NCI-H226 (cell line): ENCODE data around the gene CRTC3.
"Not testable (repeated sequence)": the region's sequence is repeated elsewhere in the genome, so short reads cannot be mapped to it uniquely, and the experiment has no call there.

ENCODE experiments used
- DNase-seq: peaks from one replicate; pipeline ENCODE4 v3.0.0-alpha.2; 2015

Gene CRTC3

DNA sequence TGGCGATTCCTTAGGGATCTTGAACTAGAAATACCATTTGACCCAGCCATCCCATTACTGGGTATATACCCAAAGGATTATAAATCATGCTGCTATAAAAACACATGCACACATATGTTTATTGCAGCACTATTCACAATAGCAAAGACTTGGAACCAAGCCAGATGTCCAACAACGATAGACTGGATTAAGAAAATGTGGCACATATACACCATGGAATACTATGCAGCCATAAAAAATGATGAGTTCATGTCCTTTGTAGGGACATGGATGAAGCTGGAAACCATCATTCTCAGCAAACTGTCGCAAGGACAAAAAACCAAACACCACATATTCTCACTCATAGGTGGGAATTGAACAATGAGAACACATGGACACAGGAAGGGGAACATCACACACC is 107.3 kb downstream of the CRTC3 start:
- not testable (repeated sequence) for DNase-seq

- DNase-seq: no peak
Measured at GRCh38 chr15:90637693-90638092, 108.0 kb downstream of the CRTC3 start.

DNA sequence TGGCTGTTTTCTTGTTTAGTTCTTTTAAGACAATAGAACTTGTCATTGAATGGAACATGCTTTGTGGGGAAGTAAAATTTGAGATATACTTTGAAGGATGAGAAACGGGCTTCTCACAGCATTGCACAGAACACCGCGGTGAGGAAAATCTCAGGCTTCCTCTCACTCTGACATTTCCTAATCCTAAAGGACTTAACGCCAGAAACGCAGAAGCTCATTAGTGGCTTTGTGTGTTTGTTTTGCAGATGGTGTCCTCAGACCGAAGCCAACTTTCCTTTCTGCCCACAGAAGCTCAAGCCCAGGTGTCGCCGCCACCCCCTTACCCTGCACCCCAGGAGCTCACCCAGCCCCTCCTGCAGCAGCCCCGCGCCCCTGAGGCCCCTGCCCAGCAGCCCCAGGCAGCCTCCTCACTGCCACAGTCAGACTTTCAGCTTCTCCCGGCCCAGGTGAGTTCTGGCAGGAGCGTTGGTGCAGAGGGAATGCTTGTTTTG is 108.5 kb downstream of the CRTC3 start:
- DNase-seq: no peak

DNA sequence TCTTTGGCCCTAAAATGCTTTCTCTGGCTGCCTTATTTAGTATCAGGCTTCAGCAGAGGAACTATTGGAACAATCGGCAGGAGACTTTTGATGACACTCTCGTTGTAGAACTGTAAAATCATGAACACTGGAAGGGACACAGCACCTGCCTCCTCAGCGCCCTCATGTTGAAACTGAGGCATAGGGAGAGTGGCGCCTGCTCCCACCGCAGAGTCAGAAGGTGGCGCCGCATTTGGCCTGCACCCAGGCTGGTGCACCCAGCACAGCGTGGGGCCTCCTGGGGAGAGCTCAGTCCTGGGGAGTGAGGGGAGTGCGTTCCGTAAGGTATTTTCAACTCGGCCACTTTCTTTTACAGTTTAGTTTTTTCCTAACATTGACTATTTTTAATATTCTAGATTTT is 109.2 kb downstream of the CRTC3 start:
- DNase-seq: no peak

DNA sequence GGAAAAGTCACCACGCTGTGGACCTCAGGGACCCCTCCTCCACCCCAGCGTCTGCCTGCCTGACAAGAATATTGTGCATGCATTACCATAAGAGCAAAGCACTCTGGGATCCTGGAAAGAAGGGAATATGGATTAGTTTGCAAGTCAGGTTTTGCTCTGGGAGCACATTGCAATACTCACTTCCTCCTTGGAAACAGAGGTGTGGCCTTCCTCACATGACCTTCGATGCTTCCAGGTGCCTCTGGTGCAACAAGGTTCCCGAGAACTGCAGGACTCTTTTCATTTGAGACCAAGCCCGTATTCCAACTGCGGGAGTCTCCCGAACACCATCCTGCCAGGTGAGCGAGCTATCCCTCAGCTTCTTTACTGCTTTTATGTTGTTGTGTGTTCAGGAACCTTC is 111.1 kb downstream of the CRTC3 start:
- DNase-seq: no peak

GRCh38 chr15:90641581-90642463 is 112.1 kb downstream of the CRTC3 start:
- DNase-seq: no peak

- no peak for DNase-seq
Measured at GRCh38 chr15:90642464-90643300, 113.0 kb downstream of the CRTC3 start.

DNA sequence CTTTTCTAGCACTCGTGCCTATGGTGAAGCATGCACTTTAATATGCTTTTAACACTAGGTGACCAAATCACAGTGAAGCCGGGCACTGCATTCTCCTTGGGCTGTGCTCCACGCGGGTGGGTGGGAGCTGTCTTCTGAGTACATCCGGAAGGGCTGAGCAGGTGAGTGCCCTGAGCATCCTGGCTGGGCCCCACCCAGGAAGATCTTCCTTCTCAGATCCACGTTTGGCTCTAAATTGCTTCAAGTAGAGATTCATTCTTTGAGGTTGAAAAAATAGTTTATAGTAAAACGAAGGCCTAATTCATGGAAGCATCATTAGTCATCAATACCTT is 113.5 kb downstream of the CRTC3 start:
- DNase-seq: no peak

- no peak for DNase-seq
Measured at GRCh38 chr15:90644526-90644925, 114.8 kb downstream of the CRTC3 start.

GRCh38 chr15:90644952-90645725 is 115.4 kb downstream of the CRTC3 start:
- no peak for DNase-seq

DNA sequence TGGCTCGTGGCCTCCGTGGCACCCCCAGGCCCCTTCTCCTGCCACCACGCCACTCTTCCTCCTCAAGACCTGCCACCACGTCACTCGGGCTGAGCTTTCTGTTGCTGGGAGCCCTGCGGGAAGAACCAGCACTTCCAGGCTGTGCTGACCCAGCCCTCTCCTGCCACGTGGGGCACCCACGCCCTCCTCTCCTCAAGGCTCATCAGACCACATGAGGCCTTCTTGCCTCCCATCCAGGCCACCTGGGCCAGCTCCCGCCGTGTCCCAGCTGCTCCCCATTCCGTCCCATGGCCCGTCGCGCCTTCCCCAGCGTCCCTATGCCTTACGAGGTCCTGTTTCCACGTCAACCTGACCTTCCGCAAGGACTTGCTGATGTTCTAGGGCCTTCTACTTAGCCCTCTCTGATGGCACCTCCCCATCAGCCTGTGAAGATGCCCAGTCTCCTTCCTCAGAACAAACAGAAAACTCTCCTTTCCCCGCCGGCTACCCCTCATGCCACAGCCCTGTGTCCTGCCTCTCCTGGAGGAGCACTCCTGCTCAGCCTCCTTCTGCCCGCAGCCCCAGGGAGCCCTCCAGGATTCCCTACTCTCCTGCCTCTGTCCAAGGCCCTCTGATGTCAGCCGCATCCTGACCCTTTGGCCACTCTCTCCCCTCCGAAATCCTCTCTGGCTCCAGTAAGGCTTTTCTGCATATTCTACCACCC is 116.3 kb downstream of the CRTC3 start:
- no peak for DNase-seq

GRCh38 chr15:90646662-90647305 is 117.1 kb downstream of the CRTC3 start:
- no peak for DNase-seq

- DNase-seq: no peak
Measured at GRCh38 chr15:90647326-90647725, 117.6 kb downstream of the CRTC3 start.

DNA sequence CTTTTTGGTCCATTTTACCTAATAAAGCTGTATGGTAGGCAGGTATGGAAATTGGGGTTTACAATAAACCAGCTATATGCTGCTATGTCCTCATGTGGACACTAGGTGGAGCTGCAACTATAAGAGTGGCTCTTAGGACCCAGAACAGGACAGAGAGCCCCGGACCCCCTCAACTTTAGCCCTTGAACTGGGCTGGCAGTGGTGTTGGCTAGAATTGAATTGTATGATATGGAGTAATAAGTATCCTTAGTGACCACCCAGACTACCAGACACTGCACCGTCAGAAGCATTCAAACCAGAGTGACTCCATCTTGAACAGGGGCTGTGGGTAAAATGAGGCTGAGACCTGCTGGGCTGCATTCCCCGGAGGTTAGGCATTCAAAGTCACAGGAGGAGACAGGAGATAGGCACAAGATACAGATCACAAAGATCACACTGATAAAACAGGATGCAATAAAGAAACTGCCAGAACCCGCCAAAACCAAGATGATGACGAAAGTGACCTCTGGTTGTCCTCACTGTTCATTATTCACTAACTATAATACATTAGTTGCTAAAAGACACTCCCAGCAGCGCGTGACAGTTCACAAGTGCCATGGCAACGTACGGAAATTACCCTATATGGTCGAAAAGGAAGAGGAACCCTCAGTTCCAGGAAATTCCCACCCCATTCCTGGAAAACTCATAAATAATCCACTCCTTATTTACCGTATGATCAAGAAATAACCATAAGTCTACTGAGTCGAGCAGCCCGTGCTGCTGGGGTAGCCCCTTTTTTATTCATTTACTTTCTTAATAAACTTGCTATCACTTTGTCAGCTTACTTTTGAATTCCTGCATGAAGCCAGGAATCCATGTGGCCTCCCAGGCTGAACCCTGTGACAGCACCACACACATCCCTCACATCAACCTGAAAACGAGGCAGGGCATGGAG is 118.7 kb downstream of the CRTC3 start:
- no peak for DNase-seq

DNA sequence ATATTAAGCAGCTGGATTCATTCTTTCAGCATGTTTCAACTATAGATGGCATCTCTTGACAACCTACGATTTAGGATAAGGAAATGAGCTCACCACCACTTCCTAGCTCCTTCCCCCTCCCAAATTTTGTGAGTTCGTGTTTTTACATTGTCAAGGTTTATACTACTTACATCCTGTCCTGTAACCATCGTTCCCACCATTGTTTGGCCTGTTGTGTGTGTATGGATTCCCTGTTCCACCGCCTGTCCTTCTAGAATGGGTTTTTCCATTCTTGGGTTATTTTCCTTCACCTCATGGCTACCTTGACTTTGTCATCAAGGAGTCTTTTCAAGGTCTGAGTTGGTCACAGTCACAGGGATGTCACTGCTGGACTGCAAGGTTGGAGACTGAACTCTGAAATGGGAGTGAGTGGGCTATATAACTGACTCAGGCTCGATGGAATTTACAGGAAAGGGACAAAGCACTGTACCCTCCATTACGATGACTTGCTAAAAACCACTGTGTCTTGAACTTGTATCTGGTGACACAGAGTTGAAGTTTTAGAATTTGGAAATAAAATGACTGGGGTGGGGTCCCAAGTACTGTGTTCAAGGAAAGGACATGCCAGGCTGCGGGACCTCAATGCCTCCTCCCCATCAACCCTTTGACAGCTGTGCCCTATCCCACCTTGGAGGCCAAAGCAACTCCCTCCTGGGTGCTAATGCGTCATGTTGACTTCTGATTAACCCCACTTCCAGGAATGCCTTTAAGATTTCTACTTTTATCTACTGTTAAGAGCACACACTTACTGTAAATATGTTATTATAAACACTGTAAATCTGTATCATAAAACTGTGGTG is 120.6 kb downstream of the CRTC3 start:
- DNase-seq: no peak

- DNase-seq: no peak
Measured at GRCh38 chr15:90650956-90651689, 121.4 kb downstream of the CRTC3 start.

GRCh38 chr15:90654233-90655136 is 124.8 kb downstream of the CRTC3 start:
- no peak for DNase-seq
